Kasumi-1 (cell line): Measurements from ENCODE around the gene NEU4.

Experiments used
- DNase-seq, 2 experiments: peaks; one replicate each; lab custom pipeline; 2025; lab: John Stamatoyannopoulos, UW

The NEU4 gene

DNA sequence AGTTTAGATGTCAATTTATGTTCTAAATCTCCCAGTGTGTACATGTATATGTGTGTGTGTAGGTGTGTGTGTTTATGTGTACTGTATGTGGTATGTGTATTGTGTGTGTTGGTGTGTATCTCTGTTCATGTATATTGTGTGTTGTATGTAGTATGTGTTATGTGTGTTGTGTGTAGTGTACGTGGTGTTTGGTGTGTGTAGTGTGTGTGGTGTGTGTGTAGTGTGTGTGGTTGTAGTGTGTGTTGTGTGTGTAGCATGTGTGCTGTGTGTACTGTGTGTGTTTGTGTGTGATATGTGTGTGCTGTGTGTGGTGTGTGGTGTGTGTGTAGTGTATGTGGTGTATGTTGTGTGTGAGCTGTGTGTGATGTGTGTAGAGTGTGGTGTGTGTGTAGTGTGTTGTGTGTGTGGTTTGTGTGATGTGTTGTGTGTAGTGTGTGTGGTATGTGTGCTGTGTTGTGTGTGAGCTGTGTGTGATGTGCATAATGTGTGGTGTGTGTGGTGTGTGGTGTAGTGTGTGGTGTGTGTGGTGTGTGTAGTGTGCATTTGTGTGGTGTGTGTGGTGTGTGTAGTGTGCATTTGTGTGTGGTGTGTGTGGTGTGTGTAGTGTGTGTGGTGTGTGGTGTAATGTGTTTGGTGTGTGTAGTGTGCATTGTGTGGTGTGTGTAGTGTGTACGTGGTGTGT lies 55.3 kb downstream of the NEU4 start:
- DNase-seq, result no peak

DNA sequence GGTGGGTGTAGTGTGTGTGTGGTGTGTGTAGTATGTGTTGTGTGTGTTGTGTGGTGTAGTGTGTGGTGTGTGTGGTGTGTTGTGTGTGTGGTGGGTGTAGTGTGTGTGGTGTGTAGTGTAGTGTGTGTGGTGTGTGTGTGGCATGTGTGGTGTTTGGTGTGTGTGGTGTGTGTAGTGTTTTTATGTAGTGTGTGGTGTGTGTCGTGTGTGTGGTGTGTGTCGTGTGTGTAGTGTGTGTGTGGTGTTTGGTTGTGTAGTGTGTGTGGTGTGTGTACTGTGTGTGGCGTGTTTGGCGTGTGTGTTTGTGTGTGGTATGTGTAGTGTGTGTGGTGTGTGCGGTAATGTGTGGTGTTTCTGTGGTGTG lies 55.8 kb downstream of the NEU4 start:
- no peak for DNase-seq

DNA sequence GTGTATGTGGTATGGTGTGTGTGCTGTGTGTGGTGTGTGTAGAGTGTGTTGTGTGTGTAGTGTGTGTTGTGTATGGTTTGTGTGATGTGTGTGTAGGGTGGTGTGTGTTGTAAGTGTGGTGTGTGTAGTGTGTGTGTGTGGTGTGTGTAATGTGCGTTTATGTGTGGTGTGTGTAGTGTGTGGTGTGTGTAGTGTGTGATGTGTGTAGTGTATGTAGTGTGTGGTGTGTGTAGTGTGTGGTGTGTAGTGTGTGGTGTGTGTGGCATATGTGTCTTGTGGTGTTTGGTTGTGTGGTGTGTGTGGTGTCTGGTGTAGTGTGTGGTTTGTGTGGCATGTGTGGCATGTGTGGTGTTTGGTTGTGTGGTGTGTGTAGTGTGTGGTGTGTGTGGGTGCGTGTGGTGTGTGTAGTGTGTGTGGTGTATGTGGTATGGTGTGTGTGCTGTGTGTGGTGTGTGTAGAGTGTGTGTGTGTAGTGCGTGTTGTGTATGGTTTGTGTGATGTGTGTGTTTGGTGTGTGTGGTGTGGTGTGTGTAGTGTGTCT lies 56.5 kb downstream of the NEU4 start:
- DNase-seq, result no peak

DNA sequence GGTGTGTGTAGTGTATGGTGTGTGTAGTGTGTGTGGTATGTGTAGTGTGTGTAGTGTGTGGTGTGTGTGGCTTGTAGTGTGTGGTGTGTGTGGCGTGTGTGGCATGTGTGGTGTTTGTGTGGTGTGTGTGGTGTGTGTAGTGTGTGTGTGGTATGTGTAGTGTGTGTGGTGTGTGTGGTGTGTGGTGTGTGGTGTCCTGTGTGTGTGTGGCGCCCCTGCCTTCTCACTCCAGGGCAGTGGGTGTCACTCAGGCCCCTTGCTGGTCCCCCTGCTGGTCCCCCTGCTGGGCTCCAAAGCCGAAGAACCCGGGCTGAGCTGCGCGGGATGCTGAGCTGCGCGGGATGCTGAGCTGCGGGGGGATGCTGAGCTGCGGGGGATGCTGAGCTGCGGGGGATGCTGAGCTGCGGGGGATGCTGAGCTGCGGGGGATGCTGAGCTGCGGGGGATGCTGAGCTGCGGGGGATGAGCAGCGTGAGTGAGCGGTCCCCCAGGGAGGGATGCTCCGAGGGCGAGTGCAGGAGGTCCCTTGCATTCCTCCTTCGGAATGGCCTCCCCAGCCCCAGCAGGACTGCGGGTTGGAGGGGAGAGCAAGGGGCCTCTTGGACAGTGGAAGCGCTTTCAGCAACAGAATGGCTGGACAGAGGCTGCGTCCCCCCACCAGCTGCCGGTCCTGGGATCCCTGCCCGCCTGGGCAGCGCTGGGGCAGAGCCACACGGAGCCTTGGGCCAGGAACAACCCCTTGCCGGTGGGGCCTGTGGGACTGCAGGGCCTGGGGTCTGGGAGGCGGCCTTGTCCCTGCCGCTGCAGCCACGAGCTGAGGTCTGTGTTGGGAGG lies 57.2 kb downstream of the NEU4 start:
- no peak for DNase-seq
